Stromal cell of bone marrow (primary cell): Measurements from ENCODE around the gene SDR42E1.
"Not testable (repeated sequence)": the region's sequence is repeated elsewhere in the genome, so short reads cannot be mapped to it uniquely, and the experiment has no call there.

Experiments used
- DNase-seq: peaks from one replicate; pipeline ENCODE4 v3.0.0-alpha.2; 2012; ENCODE audit warnings: low read depth

SDR42E1 gene

DNA sequence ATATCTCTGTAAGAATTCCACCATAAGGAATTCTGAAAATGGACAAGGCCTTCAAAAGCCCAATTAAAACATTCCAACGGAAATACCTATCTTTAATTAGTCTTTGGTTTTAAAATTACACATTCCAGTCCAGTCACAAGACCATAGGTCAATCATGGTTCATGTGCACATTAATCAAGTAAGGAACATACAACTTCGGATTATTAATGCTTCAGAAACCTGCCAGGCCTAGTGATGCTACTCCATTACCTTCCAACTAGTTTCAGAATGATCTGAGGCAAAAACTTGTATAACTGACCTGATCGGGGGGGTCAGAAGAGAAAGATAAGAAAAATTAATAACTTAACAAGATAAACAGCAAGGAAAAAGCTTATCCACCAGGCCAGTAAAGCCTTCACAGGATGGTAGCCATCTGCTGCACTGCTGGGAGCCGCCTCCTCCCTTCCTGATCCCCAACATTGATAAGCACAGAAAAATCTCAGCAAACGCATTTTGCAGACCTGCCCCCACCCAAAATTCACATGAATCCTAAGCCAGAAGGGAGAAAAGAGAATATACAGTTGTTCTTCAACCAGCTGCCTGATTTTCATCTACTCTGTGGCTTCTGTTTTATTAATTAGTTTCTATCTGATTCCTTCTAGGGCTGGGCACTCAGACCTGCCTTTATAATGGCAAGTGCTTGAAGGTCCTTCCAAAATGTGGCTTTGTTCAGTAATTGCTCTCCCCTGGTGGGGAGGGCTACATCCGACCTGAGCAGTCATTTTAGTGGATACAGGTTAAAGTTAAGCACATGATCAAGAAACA is 6.0 kb downstream of the SDR42E1 start:
- DNase-seq = no peak

DNA sequence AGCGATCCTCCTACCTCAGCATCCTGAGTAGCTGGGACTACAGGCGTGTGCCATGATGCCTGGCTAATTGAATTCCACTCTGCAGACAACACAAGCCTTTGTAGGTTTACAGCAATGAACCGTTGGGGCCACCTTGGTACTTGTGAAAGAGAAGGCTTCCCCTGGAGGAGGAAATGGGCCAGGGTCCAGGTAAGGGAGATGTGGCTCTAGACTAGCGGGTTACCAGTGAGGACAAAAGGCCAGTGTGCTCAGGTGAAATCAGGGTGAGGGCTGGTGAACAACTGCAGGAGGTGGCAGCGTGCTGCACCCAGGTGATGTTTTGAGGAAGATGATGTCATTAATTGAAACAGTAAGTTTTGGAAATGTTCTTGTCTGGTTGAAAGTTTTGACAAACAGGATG is 6.7 kb downstream of the SDR42E1 start:
- no peak for DNase-seq

DNA sequence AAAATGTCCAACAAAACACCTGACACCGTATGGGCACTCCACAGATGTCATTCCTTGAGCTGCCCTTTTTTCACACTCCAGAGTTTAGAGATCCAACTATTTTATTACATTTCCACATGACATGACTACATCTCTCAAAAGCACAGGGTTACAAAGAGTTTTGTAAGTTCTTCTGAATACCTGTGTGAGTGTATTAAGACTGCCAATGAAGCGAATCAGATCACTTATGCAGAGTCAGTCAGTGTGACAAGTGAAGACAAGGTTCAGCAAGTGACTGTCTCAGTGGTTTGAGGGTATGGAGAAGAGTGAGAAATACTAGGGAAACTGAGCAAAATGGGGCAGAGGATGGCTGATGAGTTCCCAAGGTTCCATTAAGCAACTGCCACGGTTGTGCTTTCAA is 8.4 kb downstream of the SDR42E1 start:
- DNase-seq = no peak

DNA sequence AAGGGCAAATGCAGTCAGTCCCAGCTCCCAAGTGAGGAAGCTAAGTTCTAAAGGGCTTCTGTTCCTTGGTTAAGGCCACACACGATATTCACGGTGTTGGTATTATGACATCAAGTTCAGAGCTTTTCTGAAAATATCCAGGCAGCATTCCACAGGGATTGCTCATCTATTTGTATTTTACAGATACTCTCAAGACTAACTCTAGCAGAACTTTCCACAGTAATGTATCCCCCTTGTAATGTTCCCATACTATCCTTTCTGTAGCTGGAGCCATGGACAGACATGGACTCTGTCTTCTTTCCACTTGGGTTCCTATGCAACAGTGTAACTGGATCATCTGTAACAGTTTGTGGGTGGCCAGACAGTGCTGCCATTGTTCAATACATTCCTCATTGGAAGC is 13.5 kb downstream of the SDR42E1 start:
- peak; percentile 63 for DNase-seq

DNA sequence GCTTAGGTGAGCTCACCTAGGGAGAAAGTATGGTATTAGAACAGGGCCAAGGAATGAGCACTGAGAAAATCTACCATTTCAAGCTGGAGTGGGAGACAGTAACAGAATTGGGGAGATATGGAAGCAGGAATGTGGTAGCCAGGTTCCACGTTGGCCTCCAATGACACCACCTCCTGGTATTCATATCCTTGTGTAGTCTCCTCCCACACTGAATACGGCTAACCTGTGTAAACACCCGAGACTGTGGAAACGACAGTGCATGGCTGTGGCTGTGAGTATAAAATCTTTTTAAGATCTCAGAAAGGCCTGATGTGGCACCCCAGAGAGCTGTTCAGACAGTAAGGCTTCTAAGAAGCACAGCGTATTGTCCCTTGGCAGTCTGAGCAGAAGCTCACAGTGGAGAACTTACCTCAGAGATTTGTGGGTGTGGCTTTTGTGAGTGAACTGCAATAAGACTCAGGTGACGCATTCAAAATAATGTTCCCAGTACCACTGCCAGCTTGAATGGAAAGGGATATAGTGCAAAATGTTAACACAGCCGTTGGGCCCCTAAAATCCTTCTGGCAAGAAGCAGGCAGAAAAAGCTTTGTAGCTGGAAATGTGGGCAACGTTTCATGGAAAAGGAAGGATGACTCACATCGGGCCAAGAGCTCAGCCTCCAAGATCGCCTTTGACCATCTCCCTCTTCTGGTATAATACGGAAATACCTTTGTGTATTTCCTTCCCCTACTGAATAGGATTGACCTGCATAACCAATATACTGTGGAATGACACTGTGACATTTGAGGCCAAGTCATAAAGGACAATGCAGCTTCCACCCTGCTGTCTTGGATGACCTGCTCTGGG is 14.4 kb downstream of the SDR42E1 start:
- DNase-seq = peak; percentile 67

DNA sequence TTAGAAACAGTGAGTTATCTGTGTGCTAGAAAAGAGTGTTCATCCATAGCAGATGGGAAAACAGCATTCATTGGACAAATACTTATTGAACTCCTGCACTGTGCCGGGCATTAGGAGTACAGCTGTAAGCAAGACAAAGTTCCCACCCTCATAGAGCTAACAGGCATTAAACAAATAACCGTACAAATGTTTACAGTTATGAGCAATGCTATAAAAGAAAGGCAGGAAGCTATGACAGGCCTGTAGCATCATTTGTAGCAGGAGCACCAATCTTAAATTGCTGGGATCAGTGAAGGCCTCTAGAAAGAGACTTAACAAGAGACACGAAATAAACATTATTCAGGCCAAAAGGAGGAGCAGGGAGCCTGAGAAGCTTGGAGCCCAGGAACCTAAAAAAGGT is 15.6 kb downstream of the SDR42E1 start:
- no peak for DNase-seq

DNA sequence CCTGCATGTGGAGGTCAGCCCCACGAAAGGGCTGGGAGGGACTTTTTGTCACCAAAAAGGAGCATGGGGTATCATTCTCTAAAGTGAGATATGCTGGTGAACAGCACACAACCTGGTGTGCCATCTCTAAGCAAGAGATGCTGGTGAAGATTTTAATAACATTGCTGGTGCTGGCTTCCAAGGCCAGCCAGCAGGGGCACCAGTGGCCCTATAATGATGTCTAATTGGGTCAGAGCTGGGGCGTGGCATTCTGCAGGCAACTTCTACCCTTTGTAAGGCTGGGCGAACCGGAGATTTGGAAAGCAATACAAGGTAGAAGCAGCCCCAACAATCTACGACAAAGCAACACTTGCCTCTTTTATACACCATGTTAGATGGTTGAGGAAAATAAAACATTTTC is 16.8 kb downstream of the SDR42E1 start:
- no peak for DNase-seq

DNA sequence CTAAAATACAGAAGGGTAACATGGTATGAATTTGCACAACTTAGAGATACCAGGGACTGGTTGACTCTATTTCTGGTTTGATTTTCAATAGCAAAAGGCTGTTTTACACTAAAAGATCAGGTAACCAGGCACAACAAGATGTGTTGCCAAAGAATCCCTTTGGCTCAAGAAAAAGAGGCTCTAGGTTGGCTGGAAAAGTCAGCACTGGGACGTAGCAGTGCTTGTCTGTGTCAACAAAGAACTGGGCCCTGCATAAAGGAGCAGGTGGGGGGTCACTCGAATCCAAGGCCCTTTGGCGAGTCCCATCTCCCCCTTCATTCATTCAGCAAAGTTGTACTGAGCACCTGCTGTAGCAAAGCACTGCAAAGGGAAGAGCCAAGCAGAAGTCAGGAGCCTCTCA is 18.4 kb downstream of the SDR42E1 start:
- no peak for DNase-seq

DNA sequence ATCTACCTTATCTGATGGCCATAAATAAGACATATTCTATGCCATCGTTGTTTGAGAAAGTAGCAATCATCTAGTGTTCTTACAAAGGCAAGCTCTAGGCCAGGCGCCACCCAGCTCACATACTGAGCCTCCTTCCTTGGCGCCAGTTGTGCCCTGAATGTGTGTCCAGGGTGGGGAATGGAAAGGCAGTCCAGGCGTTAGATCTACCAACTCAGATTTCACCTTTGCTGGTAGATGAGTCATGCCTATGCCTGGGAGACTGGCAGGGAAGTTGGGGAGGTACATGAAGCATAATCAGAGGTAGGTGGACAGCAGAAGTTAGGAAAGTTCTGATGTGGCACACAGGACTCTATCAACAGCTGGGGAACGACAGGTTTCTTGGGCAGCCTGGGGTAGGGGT is 23.6 kb downstream of the SDR42E1 start:
- no peak for DNase-seq

DNA sequence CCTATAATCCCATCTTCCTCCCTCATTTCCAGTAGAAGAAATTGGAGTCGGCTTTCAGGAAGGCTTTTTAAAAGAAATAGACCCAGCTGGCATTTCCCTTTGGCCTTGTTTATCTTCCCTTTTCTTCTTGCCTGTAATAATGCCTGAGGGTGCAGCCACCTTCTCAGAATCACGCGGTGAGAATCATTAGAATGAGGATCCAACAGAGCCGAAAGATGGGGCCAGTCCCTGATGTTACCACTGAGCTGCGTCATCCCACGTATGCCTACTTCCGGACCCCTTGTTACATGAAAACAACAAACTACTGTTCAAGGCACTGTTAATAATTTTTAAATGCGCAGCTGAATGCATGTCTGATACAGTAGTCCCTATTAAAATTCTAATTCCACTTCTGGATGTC is 24.1 kb downstream of the SDR42E1 start:
- DNase-seq = no peak

DNA sequence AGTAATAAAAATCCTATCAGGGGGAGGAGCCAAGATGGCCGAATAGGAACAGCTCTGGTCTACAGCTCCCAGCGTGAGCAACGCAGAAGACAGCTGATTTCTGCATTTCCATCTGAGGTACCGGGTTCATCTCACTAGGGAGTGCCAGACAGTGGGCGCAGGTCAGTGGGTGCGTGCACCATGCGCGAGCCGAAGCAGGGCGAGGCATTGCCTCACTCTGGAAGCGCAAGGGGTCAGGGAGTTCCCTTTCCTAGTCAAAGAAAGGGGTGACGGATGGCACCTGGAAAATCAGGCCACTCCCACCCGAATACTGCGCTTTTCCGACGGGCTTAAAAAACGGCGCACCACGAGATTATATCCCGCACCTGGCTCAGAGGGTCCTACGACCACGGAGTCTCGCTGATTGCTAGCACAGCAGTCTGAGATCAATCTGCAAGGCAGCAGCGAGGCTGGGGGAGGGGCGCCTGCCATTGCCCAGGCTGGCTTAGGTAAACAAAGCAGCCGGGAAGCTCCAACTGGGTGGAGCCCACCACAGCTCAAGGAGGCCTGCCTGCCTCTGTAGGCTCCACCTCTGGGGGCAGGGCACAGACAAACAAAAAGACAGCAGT is 33.8 kb downstream of the SDR42E1 start:
- DNase-seq = not testable (repeated sequence)

DNA sequence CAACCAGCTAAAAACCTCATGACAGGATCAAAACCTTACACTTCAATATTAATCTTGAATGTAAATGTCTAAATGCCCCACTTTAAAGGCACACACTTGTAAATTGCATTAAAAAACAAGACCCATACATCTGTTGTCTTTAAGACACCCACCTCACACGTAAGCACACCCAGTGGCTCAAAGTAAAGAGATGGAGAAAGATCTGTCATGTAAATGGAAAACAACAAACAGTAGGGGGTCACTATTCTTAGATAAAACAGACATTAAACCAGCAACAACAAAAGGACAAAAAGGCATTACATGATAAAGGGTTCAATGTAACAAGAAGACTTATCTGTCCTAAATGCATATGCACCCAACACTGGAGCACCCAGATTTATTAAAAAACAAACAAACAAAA is 35.6 kb downstream of the SDR42E1 start:
- DNase-seq = no peak

DNA sequence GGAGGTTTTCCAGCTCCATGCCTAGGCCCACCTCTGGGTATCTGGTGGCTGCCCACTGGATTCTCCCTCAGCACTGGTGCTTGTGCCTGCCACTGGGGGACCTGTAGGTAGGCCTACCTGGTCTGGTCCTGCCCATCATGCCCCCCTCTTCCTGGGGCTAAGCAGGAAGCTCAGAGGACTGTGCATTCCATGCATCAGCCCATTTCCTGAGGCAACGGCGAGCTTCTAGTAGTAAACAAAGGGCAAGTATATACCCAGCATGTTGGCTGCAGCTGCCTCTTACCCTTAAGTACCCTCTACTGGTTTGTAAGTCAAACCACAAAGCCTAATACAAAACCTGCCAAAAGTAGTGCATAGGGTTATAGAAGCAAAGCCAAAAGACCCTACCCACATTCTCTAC is 37.5 kb downstream of the SDR42E1 start:
- no peak for DNase-seq

DNA sequence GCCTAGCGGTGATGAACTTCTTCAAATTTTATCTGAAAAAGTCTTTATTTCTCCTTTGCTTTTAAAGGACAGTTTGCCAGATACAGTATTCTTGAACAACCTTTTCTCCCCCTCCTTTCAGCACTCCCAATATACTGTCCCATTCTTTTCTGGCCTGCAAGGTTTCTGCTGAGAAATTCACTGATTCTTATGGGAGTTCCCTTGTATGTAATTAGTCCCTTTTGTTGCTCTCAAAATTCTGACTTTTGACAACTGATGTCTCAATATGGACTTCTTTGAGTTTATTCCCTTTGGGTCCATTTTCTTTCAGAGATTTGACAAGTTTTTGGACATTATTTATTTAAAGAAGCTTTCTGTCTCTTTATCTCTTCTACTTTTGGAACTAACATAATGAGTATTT is 39.4 kb downstream of the SDR42E1 start:
- DNase-seq = no peak

DNA sequence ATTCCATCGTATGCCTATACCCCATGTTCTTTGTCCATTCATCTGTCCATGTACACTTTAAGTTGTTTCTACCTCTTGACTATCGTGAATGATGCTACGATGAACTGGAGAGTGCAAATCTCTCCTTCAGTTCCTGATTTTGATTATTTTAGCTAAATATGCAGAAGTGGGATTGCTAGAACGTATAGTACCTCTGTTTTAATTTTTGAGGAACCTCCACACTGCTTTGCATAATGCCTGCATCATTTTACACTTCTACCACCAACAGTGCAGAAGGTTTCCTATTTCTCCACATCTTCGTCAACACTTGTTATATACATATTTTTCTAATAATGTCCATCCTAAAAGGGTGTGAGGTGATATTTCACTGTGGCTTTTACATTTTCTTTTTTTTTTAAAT is 43.9 kb downstream of the SDR42E1 start:
- DNase-seq = no peak

DNA sequence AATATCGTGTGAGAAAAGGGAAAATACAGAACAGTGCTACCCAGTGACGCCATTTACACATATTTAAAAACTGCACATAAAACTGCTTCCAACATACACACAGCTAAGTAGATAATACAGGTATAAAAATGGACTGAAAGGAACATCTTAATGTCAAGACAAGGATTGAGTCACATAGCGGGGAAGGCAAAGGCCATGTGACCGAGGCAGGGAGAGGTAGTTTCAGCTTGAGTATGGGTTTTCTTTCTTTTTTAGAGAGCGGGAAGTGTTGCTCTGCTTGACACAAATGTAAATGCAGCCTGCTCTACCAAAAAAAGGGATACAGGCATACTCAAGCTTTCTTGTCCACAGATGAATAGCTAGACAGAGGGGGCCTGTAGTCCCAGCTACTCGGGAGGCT is 46.5 kb downstream of the SDR42E1 start:
- no peak for DNase-seq

DNA sequence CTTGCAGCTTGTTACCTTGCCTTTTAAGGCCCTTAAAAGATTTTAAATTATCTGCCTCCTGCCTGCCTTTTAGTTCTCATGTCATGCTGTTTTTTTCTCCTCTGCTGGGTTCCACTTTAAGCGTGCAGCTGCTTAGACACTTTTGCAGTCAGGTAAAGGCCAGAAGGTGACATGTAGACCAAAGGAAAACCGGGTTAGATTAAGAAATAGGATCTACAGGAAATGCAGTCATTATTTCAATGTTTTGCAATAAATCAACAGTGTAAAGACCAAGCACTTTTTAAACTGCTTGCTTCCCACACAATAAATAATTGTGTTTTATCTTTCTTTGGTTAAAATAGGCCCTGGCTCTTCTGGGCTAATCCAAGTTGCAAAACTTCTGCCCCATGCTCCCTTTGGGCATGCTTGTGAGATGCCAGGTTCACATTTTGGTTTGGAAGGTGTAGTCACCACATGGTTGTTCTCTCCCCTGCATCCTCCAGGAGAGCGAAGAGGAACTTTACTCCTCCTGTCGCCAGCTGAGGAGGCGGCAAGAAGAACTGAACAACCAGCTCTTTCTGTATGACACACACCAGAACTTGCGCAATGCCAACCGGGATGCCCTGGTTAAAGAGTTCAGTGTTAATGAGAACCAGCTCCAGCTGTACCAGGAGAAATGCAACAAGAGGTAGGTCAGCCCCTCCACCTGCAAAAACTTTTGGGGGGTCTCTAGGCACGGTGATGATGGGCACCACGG is 54.9 kb downstream of the SDR42E1 start:
- DNase-seq = peak; percentile 18

DNA sequence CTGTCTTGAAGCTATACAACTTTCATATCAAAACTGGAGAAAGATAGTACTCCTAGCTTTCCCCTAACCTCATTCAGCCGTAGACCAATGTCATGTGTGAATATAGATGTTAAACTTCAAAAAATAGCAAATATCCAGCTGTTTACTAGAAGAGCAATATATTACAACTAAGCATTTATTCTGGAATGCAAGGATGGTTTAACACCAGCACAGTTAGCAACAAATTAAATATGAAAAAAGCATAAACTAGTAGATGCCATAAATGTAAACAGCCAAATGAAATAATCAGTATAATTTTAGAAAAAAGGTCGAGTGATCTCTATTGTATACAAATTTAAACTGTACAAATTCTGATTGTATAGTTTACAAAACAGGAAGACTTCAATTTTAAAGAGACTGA is 59.7 kb downstream of the SDR42E1 start:
- DNase-seq = no peak

DNA sequence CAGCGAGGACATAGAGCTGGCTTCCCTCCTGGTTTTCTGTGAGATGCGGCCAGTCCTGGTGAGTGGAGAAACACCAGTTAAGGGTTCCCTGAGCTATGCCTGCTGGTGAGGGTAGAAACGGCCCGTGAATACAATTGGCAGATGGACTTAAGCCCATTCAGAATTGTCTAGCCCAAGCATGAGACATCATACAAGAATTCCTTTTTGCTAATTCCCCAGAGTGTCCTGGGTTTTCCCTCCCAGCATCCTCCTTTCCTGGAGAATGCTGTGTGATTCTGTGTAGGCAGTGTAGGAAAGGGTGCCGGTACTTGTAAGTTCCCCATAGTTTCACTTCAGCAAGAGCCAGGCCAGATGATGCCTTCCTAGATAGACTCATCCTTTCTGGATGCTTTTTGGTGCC is 65.1 kb downstream of the SDR42E1 start:
- DNase-seq = no peak

DNA sequence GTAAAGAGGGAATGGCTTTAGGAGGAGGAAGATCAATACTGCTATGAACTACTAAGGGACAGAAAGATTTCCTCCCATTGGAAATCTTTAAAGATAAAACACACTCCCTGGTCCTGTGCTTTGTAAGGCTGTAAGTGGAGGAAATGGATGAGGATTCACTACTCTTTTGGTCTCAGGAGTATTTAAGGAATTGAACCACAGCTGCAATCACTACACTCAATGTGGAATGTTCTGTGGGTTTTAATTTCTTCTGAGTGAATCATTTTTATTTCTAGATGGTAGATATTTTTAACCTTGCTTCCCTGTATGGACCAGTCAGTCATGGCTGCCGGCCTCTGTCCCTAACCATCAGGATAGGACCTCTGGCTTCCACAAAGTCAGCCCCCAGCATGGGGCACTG is 65.6 kb downstream of the SDR42E1 start:
- DNase-seq = peak; percentile 36

DNA sequence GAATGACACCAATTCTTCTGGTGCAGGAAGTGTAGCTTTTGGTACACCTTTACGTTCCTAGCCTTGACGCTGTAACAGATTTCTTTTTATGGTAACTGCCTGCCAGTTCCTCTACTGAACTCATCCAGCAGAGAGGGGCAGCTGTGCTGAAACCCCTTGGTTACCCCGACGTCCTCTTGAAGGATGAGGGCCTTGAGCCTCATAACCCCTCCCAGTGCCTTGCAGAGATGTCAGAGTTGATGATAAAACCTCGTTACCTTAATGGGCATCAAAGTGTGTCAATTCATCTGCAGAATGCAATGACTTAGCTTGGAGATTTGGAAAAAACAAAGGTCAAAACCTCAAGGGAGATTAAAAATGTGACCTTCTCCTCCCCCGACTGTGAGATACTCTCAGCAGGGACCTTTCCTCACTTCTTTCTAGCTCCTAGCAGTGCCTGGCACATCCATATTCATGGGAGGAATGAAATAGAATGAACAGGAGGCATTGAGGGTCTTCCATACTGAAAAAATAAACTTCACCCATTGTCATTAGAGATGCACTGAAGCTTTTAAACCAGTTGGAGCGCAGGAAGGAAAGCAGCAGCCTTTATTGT is 69.2 kb downstream of the SDR42E1 start:
- no peak for DNase-seq
